Large intestine (tissue), 3 donors: ENCODE measurements around the gene CD177. TPM values are rescaled to one million over a fixed set of nuclear protein-coding genes. Genes with fewer than 3 reads are reported as not detected.
"Not testable (repeated sequence)": the region's sequence is repeated elsewhere in the genome, so short reads cannot be mapped to it uniquely, and the experiment has no call there.

Experiments used
- DNase-seq, 2 donors: peaks; one replicate each; pipeline versions ENCODE4 v3.0.0 to v3.0.0-alpha.2; 2013
- H3K27ac ChIP-seq: one replicate; pipeline ENCODE4 v1.5.1; 2013; ENCODE audit warnings: low read length
- H3K27me3 ChIP-seq: 2 replicates; pipeline ENCODE4 v1.6.1; 2013; ENCODE audit warnings: low read length; ENCODE audit not compliant: control insufficient read depth, insufficient read depth
- H3K36me3 ChIP-seq: 2 replicates; pipeline ENCODE4 v1.6.1; 2013; ENCODE audit warnings: low read length; ENCODE audit not compliant: control insufficient read depth, insufficient read depth
- H3K4me1 ChIP-seq: one replicate; pipeline ENCODE4 v1.6.1; 2013; ENCODE audit warnings: low read length; ENCODE audit not compliant: control insufficient read depth, insufficient read depth
- H3K4me3 ChIP-seq: one replicate; pipeline ENCODE4 v1.5.1; 2013; ENCODE audit warnings: low read length
- H3K9me3 ChIP-seq: one replicate; pipeline ENCODE4 v1.6.1; 2013; ENCODE audit warnings: mild to moderate bottlenecking, low read depth, low read length, moderate library complexity; ENCODE audit not compliant: control insufficient read depth
- WGBS: methylation state at CpG from one replicate; pipeline ENCODE4 v1.1.5; 2013; ENCODE audit warnings: low lambda C conversion rate; ENCODE audit not compliant: insufficient coverage; 5-methylcytosine and 5-hydroxymethylcytosine counted together
- polyA plus RNA-seq: library from polyadenylated mRNA; unstranded; fragments of 120-200 nt; gene quantifications from one replicate; pipeline ENCODE4 v1.2.1, GENCODE V29; 2013

Gene CD177
- polyA plus RNA-seq, 1 donor: 0.43 TPM

GRCh38 chr19:43315851-43316250 lies 37.6 kb upstream of the CD177 start:
- Histone ChIP-seq H3K27me3 (no peaks in the 10 kb centered on the region), H3K4me1 (no peaks in the 10 kb centered on the region), H3K4me3 (no peak overlapping the region), H3K27ac (no peak overlapping the region), H3K9me3 (no peaks in the 10 kb centered on the region), H3K36me3 (no peaks in the 10 kb centered on the region)
- no CpG with 5 or more reads among the region's 15 CpGs for WGBS
- no peak for DNase-seq

DNA sequence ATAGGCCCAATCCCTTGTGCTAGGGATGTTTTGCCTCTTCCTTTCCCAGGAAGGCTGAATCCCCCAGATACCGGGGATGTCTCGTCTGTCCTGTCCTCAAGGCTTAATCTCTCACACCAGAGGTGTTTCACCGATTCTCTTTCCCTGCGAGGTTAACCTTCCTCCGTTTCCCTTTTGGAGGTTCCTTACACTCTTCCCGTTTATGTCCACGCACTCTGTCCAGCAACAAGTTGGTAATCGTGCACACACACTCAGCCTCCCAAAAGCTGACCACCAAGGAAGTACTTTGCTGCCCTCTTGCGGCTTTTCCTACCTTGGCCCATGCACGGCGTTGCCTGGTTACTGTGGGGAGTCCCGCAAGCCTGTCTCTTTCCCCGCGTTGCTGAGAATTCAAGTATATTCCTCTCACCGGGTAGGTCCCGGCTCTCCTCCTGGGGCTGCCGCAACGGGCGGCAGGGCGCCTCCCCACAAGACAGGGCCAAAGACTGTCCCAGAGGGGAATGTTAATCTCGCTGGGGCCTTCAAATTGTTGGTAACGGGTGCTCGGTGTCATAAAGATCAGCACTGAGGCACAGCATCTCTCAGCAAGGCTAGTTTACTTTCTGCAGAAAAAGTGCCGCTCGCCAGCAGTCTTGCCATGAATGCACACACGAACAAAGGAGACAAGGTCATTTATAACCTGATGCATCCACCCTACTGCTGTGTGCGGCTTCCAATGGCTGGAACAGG lies 36.7 kb upstream of the CD177 start:
- Histone ChIP-seq H3K4me1 (no peaks in the 10 kb centered on the region), H3K4me3 (no peak overlapping the region), H3K36me3 (no peaks in the 10 kb centered on the region), H3K9me3 (no peaks in the 10 kb centered on the region), H3K27me3 (no peaks in the 10 kb centered on the region), H3K27ac (no peak overlapping the region)
- 91% methylated on average over 6 of the region's 27 CpGs for WGBS
- no peak for DNase-seq

DNA sequence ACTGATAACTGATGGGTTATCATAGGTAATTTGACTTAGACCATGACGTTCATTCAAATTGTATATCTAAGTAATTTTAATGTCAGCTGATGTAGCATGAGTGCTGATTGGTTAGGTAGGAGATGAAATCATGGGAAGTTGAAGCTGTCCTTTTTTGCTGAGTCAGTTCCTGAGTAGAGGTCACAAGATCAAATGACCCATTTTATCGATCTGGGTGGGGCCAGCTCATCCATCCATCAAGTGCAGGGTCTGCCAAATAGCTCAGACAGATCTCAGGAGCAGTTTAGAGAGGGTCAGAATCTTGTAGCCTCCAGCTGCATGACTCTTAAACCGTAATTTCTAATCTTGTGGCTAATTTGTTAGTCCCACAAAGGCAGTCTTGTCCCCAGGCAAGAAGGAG lies 35.3 kb upstream of the CD177 start:
- no peak for DNase-seq
- no peaks in the 10 kb centered on the region for H3K27me3 ChIP-seq
- WGBS: no CpG with 5 or more reads among the region's 3 CpGs
- no peak overlapping the region for H3K27ac ChIP-seq
- no peaks in the 10 kb centered on the region for H3K9me3 ChIP-seq
- no peaks in the 10 kb centered on the region for H3K4me1 ChIP-seq
- no peak overlapping the region for H3K4me3 ChIP-seq
- no peaks in the 10 kb centered on the region for H3K36me3 ChIP-seq

- Histone ChIP-seq H3K4me1 (no peaks in the 10 kb centered on the region), H3K27ac (no peak overlapping the region), H3K4me3 (no peak overlapping the region), H3K9me3 (no peaks in the 10 kb centered on the region), H3K27me3 (no peaks in the 10 kb centered on the region), H3K36me3 (no peaks in the 10 kb centered on the region)
- no CpG with 5 or more reads among the region's 4 CpGs for WGBS
- no peak for DNase-seq
Measured at GRCh38 chr19:43318796-43319314, 34.6 kb upstream of the CD177 start.

DNA sequence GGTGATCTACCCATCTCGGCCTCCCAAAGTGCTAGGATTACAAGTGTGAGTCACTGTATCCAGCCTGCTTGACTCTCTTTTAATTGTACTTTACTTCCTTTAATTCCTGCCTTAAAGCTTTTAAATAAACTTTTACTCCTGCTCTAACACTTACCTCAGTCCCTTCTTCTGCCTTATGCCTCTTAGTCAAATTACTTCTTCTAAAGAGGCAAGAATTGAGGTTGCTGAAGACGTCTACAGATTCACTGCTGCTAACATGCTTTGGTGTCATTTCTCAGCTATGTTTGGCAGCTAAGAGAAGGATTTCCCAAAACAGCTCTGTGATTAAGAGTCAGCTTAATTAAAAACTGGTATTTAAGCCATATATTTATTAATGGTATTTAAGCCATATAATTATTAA lies 32.9 kb upstream of the CD177 start:
- Histone ChIP-seq H3K9me3 (no peaks in the 10 kb centered on the region), H3K4me1 (no peaks in the 10 kb centered on the region), H3K27me3 (no peaks in the 10 kb centered on the region), H3K27ac (no peak overlapping the region), H3K36me3 (no peaks in the 10 kb centered on the region), H3K4me3 (no peak overlapping the region)
- no peak for DNase-seq
- WGBS: 60% methylated on average over 1 of the region's 2 CpGs

GRCh38 chr19:43326761-43327160 lies 26.7 kb upstream of the CD177 start:
- H3K9me3 ChIP-seq, H3K4me3 ChIP-seq, DNase-seq, H3K27ac ChIP-seq, H3K27me3 ChIP-seq, H3K4me1 ChIP-seq, H3K36me3 ChIP-seq: not testable (repeated sequence)
- WGBS: no CpG with 5 or more reads among the region's 11 CpGs

GRCh38 chr19:43328561-43328960 lies 24.9 kb upstream of the CD177 start:
- H3K4me1 ChIP-seq, H3K36me3 ChIP-seq, DNase-seq, H3K27me3 ChIP-seq, H3K9me3 ChIP-seq, H3K4me3 ChIP-seq, H3K27ac ChIP-seq: not testable (repeated sequence)
- whole genome bisulfite sequencing: no CpG with 5 or more reads among the region's 12 CpGs

GRCh38 chr19:43329049-43329448 lies 24.4 kb upstream of the CD177 start:
- no CpG with 5 or more reads among the region's 4 CpGs for WGBS
- H3K4me1 ChIP-seq, H3K9me3 ChIP-seq, H3K4me3 ChIP-seq, DNase-seq, H3K27ac ChIP-seq, H3K27me3 ChIP-seq, H3K36me3 ChIP-seq: not testable (repeated sequence)

DNA sequence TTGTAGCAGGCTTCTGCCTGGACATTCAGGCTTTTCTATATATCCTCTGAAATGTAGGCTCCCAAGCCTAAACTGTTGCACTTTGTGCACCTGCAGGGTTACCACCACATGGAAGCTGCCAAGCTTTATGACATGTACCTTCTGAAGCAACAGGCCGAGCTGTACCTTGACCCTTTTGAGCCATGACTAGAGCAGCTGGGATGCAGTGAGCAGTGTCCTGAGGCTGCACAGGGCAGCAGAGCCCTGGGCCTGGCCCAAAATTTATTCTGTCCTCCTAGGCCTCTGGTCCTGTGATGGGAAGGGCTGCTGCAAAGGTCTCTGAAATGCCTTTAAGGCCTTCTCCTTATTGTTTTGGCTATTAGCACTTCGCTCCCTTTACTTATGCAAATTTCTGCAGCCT lies 23.5 kb upstream of the CD177 start:
- Histone ChIP-seq H3K27me3 (no peaks in the 10 kb centered on the region), H3K36me3 (no peaks in the 10 kb centered on the region), H3K4me1 (no peaks in the 10 kb centered on the region), H3K27ac (no peak overlapping the region), H3K4me3 (no peak overlapping the region), H3K9me3 (no peaks in the 10 kb centered on the region)
- WGBS: no CpG with 5 or more reads among the region's 2 CpGs
- no peak for DNase-seq

GRCh38 chr19:43330726-43331434 lies 22.6 kb upstream of the CD177 start:
- Histone ChIP-seq H3K27me3 (no peaks in the 10 kb centered on the region), H3K4me1 (no peaks in the 10 kb centered on the region), H3K4me3 (no peak overlapping the region), H3K9me3 (no peaks in the 10 kb centered on the region), H3K36me3 (no peaks in the 10 kb centered on the region), H3K27ac (no peak overlapping the region)
- 71% methylated on average over 2 of the region's 11 CpGs for WGBS
- no peak for DNase-seq
